Rectal smooth muscle tissue (tissue), 1 donor: Measurements from ENCODE around the gene ATG16L2.
A peak's percentile ranks its signal among the peaks of the same experiment; 100 is the strongest.

Experiments used
- H3K27ac ChIP-seq: one replicate; pipeline ENCODE4 v1.7.0; 2013; ENCODE audit warnings: low read depth, low read length, inconsistent platforms
- H3K27me3 ChIP-seq: one replicate; pipeline ENCODE4 v1.7.0; 2013; ENCODE audit warnings: low read length; ENCODE audit not compliant: control insufficient read depth, insufficient read depth
- H3K36me3 ChIP-seq: one replicate; pipeline ENCODE4 v1.7.0; 2013; ENCODE audit warnings: low read length; ENCODE audit not compliant: control insufficient read depth, insufficient read depth
- H3K4me1 ChIP-seq: one replicate; pipeline ENCODE4 v1.7.0; 2013; ENCODE audit warnings: low read length; ENCODE audit not compliant: control insufficient read depth, insufficient read depth
- H3K4me3 ChIP-seq: one replicate; pipeline ENCODE4 v1.7.0; 2013; ENCODE audit warnings: low read length
- H3K9ac ChIP-seq: one replicate; pipeline ENCODE4 v1.7.0; 2013; ENCODE audit warnings: low read length

Gene ATG16L2

DNA sequence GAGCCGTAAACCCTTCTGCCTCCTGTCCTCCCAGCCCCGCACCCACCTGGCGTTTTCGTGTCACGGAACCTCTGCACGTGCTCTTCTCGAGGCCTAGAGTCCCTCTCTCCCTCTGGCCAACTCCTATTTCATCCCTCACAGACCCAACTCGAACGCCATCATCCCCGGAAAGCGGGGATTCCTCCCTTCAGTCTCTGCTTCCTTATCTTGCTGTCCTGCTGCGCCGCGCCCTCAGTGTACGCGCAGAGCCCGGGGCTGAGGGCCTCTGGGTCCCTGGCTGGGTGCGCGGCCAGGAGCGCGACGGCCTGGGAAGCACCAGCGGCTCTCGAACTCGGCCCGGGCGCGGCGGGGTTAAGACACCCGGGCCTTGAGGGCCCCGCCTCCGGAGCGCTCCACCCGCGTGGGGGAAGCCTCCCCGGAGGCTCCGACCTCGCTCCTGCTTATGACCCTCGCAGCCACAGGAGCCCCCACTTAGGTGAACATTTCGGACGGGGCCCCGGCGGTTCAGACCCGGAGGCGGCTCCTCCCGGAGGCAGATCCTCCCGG is 398 bp upstream of the ATG16L2 start:
- H3K36me3 ChIP-seq, result no peaks in the 10 kb centered on the region
- peak overlapping the region; percentile 87 for H3K4me3 ChIP-seq
- peak overlapping the region; percentile 91 for H3K9ac ChIP-seq
- H3K27me3 ChIP-seq, result no peaks in the 10 kb centered on the region
- H3K4me1 ChIP-seq, result peaks cover 13% of the 10 kb centered on the region
- peak overlapping the region; percentile 96 for H3K27ac ChIP-seq

GRCh38 chr11:72815110-72815618 is 953 bp downstream of the ATG16L2 start:
- Histone ChIP-seq H3K27ac (no peak overlapping the region), H3K36me3 (no peaks in the 10 kb centered on the region)

GRCh38 chr11:72816404-72816990 is 2.3 kb downstream of the ATG16L2 start:
- Histone ChIP-seq H3K27ac (no peak overlapping the region), H3K4me1 (peaks cover 19% of the 10 kb centered on the region), H3K4me3 (no peak overlapping the region), H3K36me3 (no peaks in the 10 kb centered on the region), H3K27me3 (no peaks in the 10 kb centered on the region), H3K9ac (no peak overlapping the region)

More at GRCh38 chr11:72815110-72815618, 953 bp downstream of the ATG16L2 start:
- Histone ChIP-seq H3K9ac (no peak overlapping the region), H3K4me1 (peaks cover 13% of the 10 kb centered on the region), H3K27me3 (no peaks in the 10 kb centered on the region), H3K4me3 (peak overlapping the region; percentile 74)

- Histone ChIP-seq H3K27me3 (no peaks in the 10 kb centered on the region), H3K27ac (no peak overlapping the region), H3K4me3 (no peak overlapping the region), H3K4me1 (peaks cover 13% of the 10 kb centered on the region), H3K36me3 (no peaks in the 10 kb centered on the region), H3K9ac (no peak overlapping the region)
Observed at GRCh38 chr11:72817966-72818365, 3.8 kb downstream of the ATG16L2 start.

- H3K27me3 ChIP-seq, result no peaks in the 10 kb centered on the region
Observed at GRCh38 chr11:72818971-72819370, 4.8 kb downstream of the ATG16L2 start.

GRCh38 chr11:72820439-72821139 is 6.4 kb downstream of the ATG16L2 start:
- H3K36me3 ChIP-seq, result no peaks in the 10 kb centered on the region
- H3K27me3 ChIP-seq, result no peaks in the 10 kb centered on the region
- H3K4me3 ChIP-seq, result no peak overlapping the region
- H3K9ac ChIP-seq, result no peak overlapping the region
- peaks cover 6% of the 10 kb centered on the region for H3K4me1 ChIP-seq
- no peak overlapping the region for H3K27ac ChIP-seq

More at GRCh38 chr11:72818971-72819370, 4.8 kb downstream of the ATG16L2 start:
- Histone ChIP-seq H3K27ac (no peak overlapping the region), H3K4me3 (no peak overlapping the region), H3K9ac (no peak overlapping the region), H3K4me1 (peaks cover 9% of the 10 kb centered on the region), H3K36me3 (no peaks in the 10 kb centered on the region)

DNA sequence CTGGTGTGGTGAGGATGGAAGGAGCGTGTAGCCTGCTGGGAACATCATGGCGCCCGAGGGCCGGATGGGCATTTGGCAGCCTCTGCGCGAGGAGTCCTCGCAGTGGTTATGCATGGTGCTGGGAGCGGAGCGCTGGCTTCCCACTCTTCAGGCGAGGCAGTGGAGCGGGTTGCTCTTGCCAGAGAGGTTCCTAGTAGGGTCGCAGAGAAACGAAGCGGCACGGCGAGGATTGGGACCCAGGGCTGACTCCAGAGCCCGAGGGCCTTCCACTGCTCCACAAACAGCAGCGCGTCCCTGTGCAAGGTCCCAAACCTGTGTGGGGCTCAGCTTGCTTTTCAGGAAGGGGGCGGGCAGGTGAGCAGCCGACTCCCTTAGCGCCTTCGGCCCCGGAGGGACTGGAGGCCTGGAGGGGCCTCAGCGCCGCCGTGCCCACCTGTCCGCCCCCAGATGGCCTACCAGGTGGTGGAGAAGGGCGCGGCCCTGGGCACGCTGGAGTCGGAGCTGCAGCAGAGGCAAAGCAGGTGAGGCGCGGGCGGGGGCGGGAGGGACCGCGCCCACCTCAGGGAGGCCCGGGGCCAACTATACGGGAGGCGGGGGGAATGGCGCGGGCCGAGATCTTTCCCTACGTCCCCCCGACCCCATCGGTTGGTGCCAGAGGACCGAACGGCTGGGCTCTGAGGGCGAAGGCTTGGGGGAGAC is 7.2 kb downstream of the ATG16L2 start:
- Histone ChIP-seq H3K4me3 (peak overlapping the region; percentile 88), H3K9ac (peak overlapping the region; percentile 59), H3K36me3 (peaks cover 2% of the 10 kb centered on the region), H3K27me3 (no peaks in the 10 kb centered on the region), H3K4me1 (peaks cover 6% of the 10 kb centered on the region), H3K27ac (peak overlapping the region; percentile 49)

DNA sequence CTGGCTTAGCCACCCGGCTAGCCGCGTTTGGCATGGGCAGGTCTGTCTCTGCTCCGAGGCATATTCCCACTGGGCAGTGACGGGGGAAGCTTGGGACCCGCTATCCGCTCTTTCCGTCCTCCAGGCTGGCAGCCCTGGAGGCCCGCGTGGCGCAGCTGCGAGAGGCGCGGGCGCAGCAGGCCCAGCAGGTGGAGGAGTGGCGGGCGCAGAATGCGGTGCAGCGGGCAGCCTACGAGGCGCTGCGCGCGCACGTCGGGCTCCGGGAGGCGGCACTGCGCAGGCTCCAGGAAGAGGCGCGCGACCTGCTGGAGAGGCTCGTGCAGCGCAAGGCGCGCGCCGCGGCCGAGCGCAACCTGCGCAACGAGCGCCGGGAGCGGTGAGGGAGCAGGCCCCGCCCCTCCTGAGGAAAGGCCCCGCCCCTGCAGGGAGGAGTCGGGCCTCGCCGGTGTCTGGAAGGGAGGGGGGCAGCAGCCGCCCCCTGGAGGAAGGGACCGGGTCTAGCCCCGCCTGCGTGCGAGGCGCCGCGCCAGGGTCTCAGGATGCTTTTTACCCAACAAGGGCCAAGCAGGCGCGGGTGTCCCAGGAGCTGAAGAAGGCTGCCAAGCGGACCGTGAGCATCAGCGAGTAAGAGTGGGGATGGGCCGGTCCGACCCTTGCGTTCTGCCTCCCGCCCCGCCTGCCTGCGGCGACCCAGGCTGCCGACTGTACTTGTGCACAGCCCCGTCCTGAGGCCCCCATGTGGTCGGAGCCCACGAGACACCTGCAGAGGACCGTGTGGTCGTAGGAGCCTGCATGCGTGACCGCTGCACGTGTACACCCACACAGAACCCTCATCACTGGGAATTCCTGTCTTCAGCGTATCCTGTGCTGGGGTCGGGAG is 7.9 kb downstream of the ATG16L2 start:
- Histone ChIP-seq H3K4me1 (peaks cover 6% of the 10 kb centered on the region), H3K4me3 (peak overlapping the region; percentile 88), H3K27ac (peak overlapping the region; percentile 49), H3K27me3 (no peaks in the 10 kb centered on the region), H3K9ac (peak overlapping the region; percentile 59), H3K36me3 (peaks cover 2% of the 10 kb centered on the region)

DNA sequence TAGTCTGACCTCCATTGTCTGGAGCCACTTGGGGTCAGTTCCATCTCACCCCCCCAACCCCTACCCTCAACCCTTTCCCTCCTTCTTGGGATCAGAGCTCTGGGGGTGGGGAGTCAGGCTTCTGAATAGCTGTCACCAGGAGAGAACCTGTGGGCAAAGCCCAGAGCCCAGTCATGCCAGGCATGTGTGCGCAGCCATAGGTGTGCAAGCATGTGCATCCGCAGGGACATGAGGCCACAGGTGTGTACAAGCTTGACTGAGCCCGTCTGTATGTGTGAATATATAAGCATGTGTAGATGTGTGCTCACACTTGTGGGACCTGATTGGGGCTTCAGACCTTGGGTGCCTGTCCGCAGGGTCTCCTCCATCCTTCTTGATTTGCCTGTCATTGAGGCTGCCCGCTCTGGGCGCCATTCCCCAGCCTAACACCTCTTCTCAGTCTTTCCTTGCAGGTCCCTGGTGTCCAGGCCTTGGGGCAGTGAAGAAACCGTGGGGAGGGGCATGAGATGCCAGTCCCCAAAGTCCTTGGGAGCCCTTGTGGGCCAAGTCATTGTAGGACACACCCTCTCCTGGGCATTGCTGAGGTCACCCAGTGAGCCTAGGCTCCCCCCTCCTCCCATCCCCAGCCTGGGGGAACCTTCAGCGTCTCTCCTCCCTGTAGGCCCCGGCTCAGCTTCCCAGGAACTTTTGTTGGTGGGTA is 9.0 kb downstream of the ATG16L2 start:
- H3K27me3 ChIP-seq, result no peaks in the 10 kb centered on the region
- peaks cover 2% of the 10 kb centered on the region for H3K36me3 ChIP-seq
- H3K27ac ChIP-seq, result no peak overlapping the region
- no peak overlapping the region for H3K9ac ChIP-seq
- H3K4me1 ChIP-seq, result peaks cover 6% of the 10 kb centered on the region
- H3K4me3 ChIP-seq, result no peak overlapping the region

- H3K27ac ChIP-seq, result no peak overlapping the region
- H3K9ac ChIP-seq, result no peak overlapping the region
- H3K27me3 ChIP-seq, result no peaks in the 10 kb centered on the region
- H3K4me3 ChIP-seq, result no peak overlapping the region
- H3K4me1 ChIP-seq, result peaks cover 6% of the 10 kb centered on the region
- peaks cover 2% of the 10 kb centered on the region for H3K36me3 ChIP-seq
Observed at GRCh38 chr11:72824020-72824419, 9.8 kb downstream of the ATG16L2 start.

DNA sequence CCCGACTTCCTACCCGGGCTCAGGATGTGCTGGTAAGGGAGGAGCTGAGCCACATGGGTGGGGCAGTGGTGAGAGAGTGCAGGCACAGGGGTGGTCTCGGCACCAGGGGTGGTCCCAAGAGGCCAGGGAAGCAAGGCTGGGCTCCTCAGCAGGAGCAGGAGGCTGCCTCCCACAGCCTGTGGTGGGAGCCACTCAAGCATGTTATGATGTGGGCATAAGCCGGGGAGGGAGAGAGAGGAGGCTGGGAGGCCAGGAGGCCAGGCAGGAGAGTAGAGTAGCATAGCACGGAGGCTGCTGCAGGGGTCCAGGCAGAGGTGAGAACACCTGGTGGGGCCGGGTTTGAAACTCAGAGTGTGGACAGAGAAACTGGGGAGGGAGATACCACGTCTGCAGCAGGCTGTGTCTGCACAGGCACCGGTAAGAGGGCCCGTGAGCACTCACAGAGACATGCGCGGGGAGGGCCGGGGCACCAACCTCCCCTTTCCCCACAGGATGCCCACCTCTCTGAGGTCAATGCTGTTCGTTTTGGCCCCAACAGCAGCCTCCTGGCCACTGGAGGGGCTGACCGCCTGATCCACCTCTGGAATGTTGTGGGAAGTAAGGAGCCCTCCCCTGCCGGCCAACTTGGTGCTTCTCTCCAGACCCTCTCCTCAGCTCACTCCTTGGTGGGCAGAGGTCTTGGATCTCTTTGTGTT is 10.7 kb downstream of the ATG16L2 start:
- no peak overlapping the region for H3K9ac ChIP-seq
- H3K27ac ChIP-seq, result no peak overlapping the region
- H3K36me3 ChIP-seq, result peaks cover 2% of the 10 kb centered on the region
- peaks cover 6% of the 10 kb centered on the region for H3K4me1 ChIP-seq
- no peaks in the 10 kb centered on the region for H3K27me3 ChIP-seq
- H3K4me3 ChIP-seq, result no peak overlapping the region
